CD14-positive monocyte (primary cell): Measurements from ENCODE around the gene HORMAD2. TPM values are rescaled to one million over a fixed set of nuclear protein-coding genes. Genes with fewer than 3 reads are reported as not detected.

Experiments
- DNase-seq, 3 donors: peaks; one replicate each; pipeline ENCODE4 v3.0.0-alpha.2; 2011 to 2022
- H2AFZ ChIP-seq: 2 replicates; pipeline ENCODE4 v1.6.0; 2012; ENCODE audit warnings: mild to moderate bottlenecking, low read depth, low read length, inconsistent platforms; ENCODE audit not compliant: insufficient read depth, poor library complexity, severe bottlenecking
- H3K27ac ChIP-seq, 2 donors: 1 replicate in 1 of 2; 2 replicates in 1 of 2; pipeline ENCODE4 v1.5.1; 2012 to 2013; ENCODE audit warnings: low read length in 2 of 2, control low read depth in 1 of 2, inconsistent platforms in 1 of 2, low read depth in 1 of 2, mild to moderate bottlenecking in 1 of 2
- H3K27me3 ChIP-seq, 2 donors: one replicate each; pipeline versions ENCODE4 v1.6.0 to v1.6.1; 2011 to 2013; ENCODE audit warnings: low read length in 2 of 2; ENCODE audit not compliant: control insufficient read depth in 2 of 2, insufficient read depth in 2 of 2
- H3K36me3 ChIP-seq, 2 donors: replicated peaks in 1 of 2; 1 replicate in 1 of 2; 2 replicates in 1 of 2; pipeline versions ENCODE4 v1.5.1 to v1.6.1; 2012 to 2013; ENCODE audit warnings: low read length in 2 of 2, control low read depth in 1 of 2, inconsistent platforms in 1 of 2, mild to moderate bottlenecking in 1 of 2; ENCODE audit not compliant: insufficient read depth in 2 of 2, control insufficient read depth in 1 of 2
- H3K4me1 ChIP-seq, 2 donors: 1 replicate in 1 of 2; 2 replicates in 1 of 2; pipeline versions ENCODE4 v1.5.1 to v1.6.1; 2012 to 2013; ENCODE audit warnings: low read length in 2 of 2, control low read depth in 1 of 2, inconsistent platforms in 1 of 2, mild to moderate bottlenecking in 1 of 2, moderate library complexity in 1 of 2; ENCODE audit not compliant: insufficient read depth in 2 of 2, control insufficient read depth in 1 of 2
- H3K4me2 ChIP-seq: replicated peaks from 2 replicates; pipeline ENCODE3; 2012; ENCODE audit warnings: low read length, moderate library complexity, mild to moderate bottlenecking; ENCODE audit not compliant: poor library complexity, severe bottlenecking; ENCODE audit errors: extremely low read depth
- H3K4me3 ChIP-seq, 3 experiments: fragments of 200-600 bp in 1 of 3; sonication (generic) in 1 of 3; replicated peaks in 1 of 3; 1 replicate in 2 of 3; 2 replicates in 1 of 3; pipeline ENCODE4 v1.5.1; 2011 to 2013; ENCODE audit warnings: low read length in 3 of 3, mild to moderate bottlenecking in 3 of 3, control low read depth in 2 of 3, low read depth in 2 of 3, inconsistent platforms in 1 of 3, moderate library complexity in 1 of 3
- H3K79me2 ChIP-seq: 2 replicates; pipeline ENCODE4 v1.6.0; 2012; ENCODE audit warnings: mild to moderate bottlenecking, control low read depth, inconsistent platforms, low read length, moderate library complexity; ENCODE audit not compliant: insufficient read depth
- H3K9ac ChIP-seq: 2 replicates; pipeline ENCODE4 v1.6.0; 2017; ENCODE audit warnings: low read length, mild to moderate bottlenecking; ENCODE audit not compliant: insufficient read depth, poor library complexity, severe bottlenecking
- H3K9me3 ChIP-seq, 2 donors: replicated peaks in 1 of 2; 1 replicate in 1 of 2; 2 replicates in 1 of 2; pipeline versions ENCODE4 v1.5.1 to v1.6.1; 2012 to 2013; ENCODE audit warnings: low read length in 2 of 2, control low read depth in 1 of 2; ENCODE audit not compliant: control insufficient read depth in 1 of 2, insufficient read depth in 1 of 2
- H4K20me1 ChIP-seq: 2 replicates; pipeline ENCODE4 v1.6.0; 2012; ENCODE audit warnings: mild to moderate bottlenecking, low read length, control low read depth, moderate library complexity; ENCODE audit not compliant: insufficient read depth
- H3K27ac Mint-ChIP-seq, 7 donors: one replicate each; pipeline ENCODE4 v1.8.0; 2020; ENCODE audit warnings: mild to moderate bottlenecking in 7 of 7, mixed read lengths in 7 of 7, moderate library complexity in 6 of 7, inconsistent platforms in 2 of 7
- H3K27me3 Mint-ChIP-seq, 3 donors: one replicate each; pipeline ENCODE4 v1.8.0; 2021 to 2022; ENCODE audit warnings: low read depth in 3 of 3, mild to moderate bottlenecking in 3 of 3, mixed read lengths in 3 of 3, moderate library complexity in 3 of 3, inconsistent platforms in 1 of 3
- H3K36me3 Mint-ChIP-seq, 2 donors: one replicate each; pipeline ENCODE4 v1.8.0; 2020; ENCODE audit warnings: mixed read lengths in 2 of 2, inconsistent platforms in 1 of 2, mild to moderate bottlenecking in 1 of 2
- H3K4me1 Mint-ChIP-seq: one replicate; pipeline ENCODE4 v1.8.0; 2020; ENCODE audit warnings: mild to moderate bottlenecking, mixed read lengths
- H3K4me3 Mint-ChIP-seq, 2 donors: one replicate each; pipeline ENCODE4 v1.8.0; 2020; ENCODE audit warnings: mild to moderate bottlenecking in 2 of 2, mixed read lengths in 2 of 2, moderate library complexity in 1 of 2
- H3K9me3 Mint-ChIP-seq, 7 donors: one replicate each; pipeline ENCODE4 v1.8.0; 2020 to 2022; ENCODE audit warnings: mixed read lengths in 7 of 7, mild to moderate bottlenecking in 6 of 7, moderate library complexity in 6 of 7, inconsistent platforms in 2 of 7
- WGBS: methylation state at CpG from one replicate; pipeline ENCODE4 v1.1.5; 2013; ENCODE audit warnings: missing lambda C conversion rate; ENCODE audit not compliant: insufficient coverage; 5-methylcytosine and 5-hydroxymethylcytosine counted together
- intact Hi-C, 2 donors: fragments of 100-400 bp; cut with micrococcal nuclease; formaldehyde crosslinking; loops; one replicate each; pipeline versions ENCODE4 v1.15.0 to v1.15.1; 2023
- polyA plus RNA-seq, 3 donors: library from polyadenylated mRNA; depleted of rRNA in 1 of 3; unstranded in 2 of 3; stranded (reverse) in 1 of 3; fragments of 300-500 nt in 2 of 3; fragments of >200 nt in 1 of 3; fragmentation: Illumina TruSeq in 2 of 3; gene quantifications; 1 replicate in 2 of 3; 2 replicates in 1 of 3; pipeline ENCODE4 v1.2.3, GENCODE V29; 2012 to 2021
- TF ChIP-seq, protein P1 (sequence below): fragments of 200-600 bp; IDR thresholded peaks from one replicate; pipeline ENCODE4 v1.8.0; 2022; ENCODE audit warnings: antibody characterized with exemption, mild to moderate bottlenecking

HORMAD2 gene
- polyA plus RNA-seq, 3 donors = not detected

- peak in 1 of 3 donors; percentile 20 for DNase-seq
- no peak overlapping the region for H3K4me3 Mint-ChIP-seq
- Histone ChIP-seq H3K27ac (peak overlapping the region; percentile 39 to 69), H3K4me1 (peaks cover 16 to 27% of the 10 kb centered on the region in 2 donors), H3K79me2 (no peaks in the 10 kb centered on the region), H3K27me3 (no peaks in the 10 kb centered on the region), H3K4me3 (no peak overlapping the region), H2AFZ (no peak overlapping the region), H3K9ac (no peak overlapping the region), H3K4me2 (no peak overlapping the region), H3K36me3 (peaks cover 27 to 71% of the 10 kb centered on the region in 2 donors), H3K9me3 (no peaks in the 10 kb centered on the region), H4K20me1 (peaks cover 91% of the 10 kb centered on the region)
- intact Hi-C loops = loop anchor here in 1 of 2 donors (10.0 kb wide), 1 partner anchor 213 kb away; the partner anchor contains the start of gene LIF
- no peaks in the 10 kb centered on the region for H3K9me3 Mint-ChIP-seq
- H3K36me3 Mint-ChIP-seq = peaks cover 40 to 57% of the 10 kb centered on the region in 2 donors
- WGBS = no CpG with 5 or more reads among the region's 2 CpGs
- peak overlapping the region; percentile 63 to 86 (median 76) for H3K27ac Mint-ChIP-seq
- peaks cover 25% of the 10 kb centered on the region for H3K4me1 Mint-ChIP-seq
- peaks cover 0 to 2% (median 1%) of the 10 kb centered on the region in 3 donors for H3K27me3 Mint-ChIP-seq
- TF ChIP-seq, protein P1, sequence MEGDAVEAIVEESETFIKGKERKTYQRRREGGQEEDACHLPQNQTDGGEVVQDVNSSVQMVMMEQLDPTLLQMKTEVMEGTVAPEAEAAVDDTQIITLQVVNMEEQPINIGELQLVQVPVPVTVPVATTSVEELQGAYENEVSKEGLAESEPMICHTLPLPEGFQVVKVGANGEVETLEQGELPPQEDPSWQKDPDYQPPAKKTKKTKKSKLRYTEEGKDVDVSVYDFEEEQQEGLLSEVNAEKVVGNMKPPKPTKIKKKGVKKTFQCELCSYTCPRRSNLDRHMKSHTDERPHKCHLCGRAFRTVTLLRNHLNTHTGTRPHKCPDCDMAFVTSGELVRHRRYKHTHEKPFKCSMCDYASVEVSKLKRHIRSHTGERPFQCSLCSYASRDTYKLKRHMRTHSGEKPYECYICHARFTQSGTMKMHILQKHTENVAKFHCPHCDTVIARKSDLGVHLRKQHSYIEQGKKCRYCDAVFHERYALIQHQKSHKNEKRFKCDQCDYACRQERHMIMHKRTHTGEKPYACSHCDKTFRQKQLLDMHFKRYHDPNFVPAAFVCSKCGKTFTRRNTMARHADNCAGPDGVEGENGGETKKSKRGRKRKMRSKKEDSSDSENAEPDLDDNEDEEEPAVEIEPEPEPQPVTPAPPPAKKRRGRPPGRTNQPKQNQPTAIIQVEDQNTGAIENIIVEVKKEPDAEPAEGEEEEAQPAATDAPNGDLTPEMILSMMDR = no peak
Observed at GRCh38 chr22:30031764-30032455, 48.4 kb upstream of the HORMAD2 start.

- Mint-ChIP-seq H3K9me3 (no peaks in the 10 kb centered on the region), H3K36me3 (peaks cover 31 to 49% of the 10 kb centered on the region in 2 donors), H3K4me3 (no peak overlapping the region), H3K4me1 (peaks cover 25% of the 10 kb centered on the region), H3K27me3 (peaks cover 0 to 2% (median 1%) of the 10 kb centered on the region in 3 donors), H3K27ac (peak overlapping the region in 6 of 7 donors; percentile 43 to 92 (median 74))
- Histone ChIP-seq H3K9ac (no peak overlapping the region), H3K36me3 (peaks cover 14 to 60% of the 10 kb centered on the region in 2 donors), H3K27me3 (no peaks in the 10 kb centered on the region), H3K9me3 (no peaks in the 10 kb centered on the region), H3K4me3 (no peak overlapping the region), H3K4me1 (peaks cover 16 to 27% of the 10 kb centered on the region in 2 donors), H3K4me2 (no peak overlapping the region), H3K27ac (peak overlapping the region; percentile 3 to 69), H3K79me2 (no peaks in the 10 kb centered on the region), H2AFZ (no peak overlapping the region), H4K20me1 (peaks cover 81% of the 10 kb centered on the region)
- peak; percentile 57 to 73 (median 69) for DNase-seq
- TF ChIP-seq, protein P1 = no peak
- WGBS = no CpG with 5 or more reads among the region's 4 CpGs
- intact Hi-C loops = loop anchor here in 1 of 2 donors (10.0 kb wide), 1 partner anchor 212 kb away; the partner anchor contains the start of gene LIF
Observed at GRCh38 chr22:30033137-30033536, 47.1 kb upstream of the HORMAD2 start.
